Bronchial epithelial cell (primary cell): Measurements from ENCODE around the gene KLHL40. TPM values are rescaled to one million over a fixed set of nuclear protein-coding genes. Genes with fewer than 3 reads are reported as not detected.

Experiments used
- DNase-seq: peaks from one replicate; pipeline ENCODE4 v3.0.0-alpha.2; 2010; ENCODE audit warnings: low read depth
- FAIRE-seq: peaks from 2 replicates; lab custom pipeline; 2011; peaks lifted over from hg19 to GRCh38; lab: Jason Lieb, UNC
- H3K27me3 ChIP-seq: 2 replicates; pipeline ENCODE4 v1.5.1; 2011; ENCODE audit warnings: low read length; ENCODE audit not compliant: control insufficient read depth, insufficient read depth
- H3K36me3 ChIP-seq: 2 replicates; pipeline ENCODE4 v1.5.1; 2011; ENCODE audit warnings: low read length; ENCODE audit not compliant: control insufficient read depth, insufficient read depth
- H3K4me3 ChIP-seq: 2 replicates; pipeline ENCODE4 v1.5.1; 2011; ENCODE audit warnings: mild to moderate bottlenecking, low read depth, low read length, control low read depth
- total RNA-seq: library from RNA; depleted of rRNA; stranded (reverse); fragments of >200 nt; gene quantifications from 2 replicates; pipeline ENCODE4 v1.2.1, GENCODE V29; 2014
- TF ChIP-seq, protein P1 (sequence below): IDR thresholded peaks from 2 replicates; pipeline ENCODE4 v1.5.1; 2011; ENCODE audit warnings: mild to moderate bottlenecking, moderate library complexity, low read length, control low read depth, inconsistent platforms; ENCODE audit not compliant: insufficient read depth, severe bottlenecking

KLHL40 gene
- total RNA-seq, 1 donor from 2014 or later = not detected

DNA sequence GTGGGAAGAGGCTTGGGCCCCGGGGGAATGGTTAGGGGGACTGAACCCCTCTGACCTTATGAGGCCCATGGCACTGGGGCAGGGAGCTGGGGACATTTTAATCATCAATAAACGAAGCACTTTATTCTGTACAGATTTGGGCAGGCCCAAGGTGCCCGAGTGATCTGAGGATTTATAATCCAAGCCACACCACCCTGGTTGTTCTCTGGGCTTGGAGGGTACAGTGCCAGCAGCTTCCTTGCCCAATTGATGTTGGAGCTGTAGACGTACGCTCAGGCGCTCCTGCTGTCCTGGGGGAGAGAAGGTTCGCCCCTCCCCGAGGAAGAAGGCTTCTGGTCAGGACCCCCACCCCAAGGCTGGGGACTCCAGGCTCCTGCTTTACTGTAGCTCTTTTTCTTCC, 19.3 kb upstream of the KLHL40 start:
- TF ChIP-seq, protein P1, sequence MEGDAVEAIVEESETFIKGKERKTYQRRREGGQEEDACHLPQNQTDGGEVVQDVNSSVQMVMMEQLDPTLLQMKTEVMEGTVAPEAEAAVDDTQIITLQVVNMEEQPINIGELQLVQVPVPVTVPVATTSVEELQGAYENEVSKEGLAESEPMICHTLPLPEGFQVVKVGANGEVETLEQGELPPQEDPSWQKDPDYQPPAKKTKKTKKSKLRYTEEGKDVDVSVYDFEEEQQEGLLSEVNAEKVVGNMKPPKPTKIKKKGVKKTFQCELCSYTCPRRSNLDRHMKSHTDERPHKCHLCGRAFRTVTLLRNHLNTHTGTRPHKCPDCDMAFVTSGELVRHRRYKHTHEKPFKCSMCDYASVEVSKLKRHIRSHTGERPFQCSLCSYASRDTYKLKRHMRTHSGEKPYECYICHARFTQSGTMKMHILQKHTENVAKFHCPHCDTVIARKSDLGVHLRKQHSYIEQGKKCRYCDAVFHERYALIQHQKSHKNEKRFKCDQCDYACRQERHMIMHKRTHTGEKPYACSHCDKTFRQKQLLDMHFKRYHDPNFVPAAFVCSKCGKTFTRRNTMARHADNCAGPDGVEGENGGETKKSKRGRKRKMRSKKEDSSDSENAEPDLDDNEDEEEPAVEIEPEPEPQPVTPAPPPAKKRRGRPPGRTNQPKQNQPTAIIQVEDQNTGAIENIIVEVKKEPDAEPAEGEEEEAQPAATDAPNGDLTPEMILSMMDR = no peak
- DNase-seq (no peak), FAIRE-seq (no peak)
- Histone ChIP-seq H3K4me3 (no peak overlapping the region), H3K27me3 (no peaks in the 10 kb centered on the region), H3K36me3 (no peaks in the 10 kb centered on the region)

DNA sequence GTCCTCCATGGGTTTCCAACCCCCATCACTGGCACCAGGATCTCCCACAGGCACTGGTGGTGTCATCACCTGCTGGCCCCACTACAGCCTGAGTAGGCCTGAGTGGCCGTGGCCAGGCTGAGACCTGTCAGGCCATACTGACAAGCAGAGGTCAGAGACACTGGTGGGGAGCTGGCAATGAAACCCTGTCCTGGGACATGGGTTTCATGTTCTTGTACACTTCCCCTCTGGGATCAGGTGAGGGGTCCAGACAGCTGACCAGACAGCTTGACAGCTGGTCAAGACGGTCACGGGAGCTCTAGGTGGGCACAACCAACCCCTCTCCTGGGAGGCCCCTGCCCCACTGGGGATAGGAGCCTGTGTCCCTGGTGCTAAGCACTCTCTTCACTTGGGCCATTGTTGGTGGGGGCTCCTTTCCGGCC, 18.7 kb upstream of the KLHL40 start:
- Histone ChIP-seq H3K4me3 (no peak overlapping the region), H3K36me3 (no peaks in the 10 kb centered on the region), H3K27me3 (no peaks in the 10 kb centered on the region)
- TF ChIP-seq, protein P1 = no peak
- DNase-seq = no peak
- FAIRE-seq = no peak

DNA sequence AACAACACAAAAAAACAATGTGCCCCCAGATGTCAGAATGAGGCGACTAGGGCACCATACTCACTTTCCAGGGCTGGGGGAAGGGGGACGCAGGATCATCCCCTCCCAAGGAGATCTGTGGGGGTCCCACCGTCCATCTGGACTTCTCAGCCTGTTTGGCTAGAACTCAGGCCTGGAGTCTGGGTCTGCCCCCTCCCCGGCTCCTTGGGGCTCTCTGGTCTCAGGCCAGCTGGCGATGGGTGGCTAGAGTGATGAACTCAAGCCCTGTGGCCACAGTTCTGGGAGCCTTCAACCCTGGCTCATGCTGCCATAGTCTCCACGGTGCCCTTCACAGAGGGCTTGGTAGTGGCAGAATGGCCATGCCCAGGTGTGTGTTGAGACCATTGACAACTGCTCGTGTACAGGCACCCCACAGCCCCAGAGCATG, 18.2 kb upstream of the KLHL40 start:
- DNase-seq = no peak

DNA sequence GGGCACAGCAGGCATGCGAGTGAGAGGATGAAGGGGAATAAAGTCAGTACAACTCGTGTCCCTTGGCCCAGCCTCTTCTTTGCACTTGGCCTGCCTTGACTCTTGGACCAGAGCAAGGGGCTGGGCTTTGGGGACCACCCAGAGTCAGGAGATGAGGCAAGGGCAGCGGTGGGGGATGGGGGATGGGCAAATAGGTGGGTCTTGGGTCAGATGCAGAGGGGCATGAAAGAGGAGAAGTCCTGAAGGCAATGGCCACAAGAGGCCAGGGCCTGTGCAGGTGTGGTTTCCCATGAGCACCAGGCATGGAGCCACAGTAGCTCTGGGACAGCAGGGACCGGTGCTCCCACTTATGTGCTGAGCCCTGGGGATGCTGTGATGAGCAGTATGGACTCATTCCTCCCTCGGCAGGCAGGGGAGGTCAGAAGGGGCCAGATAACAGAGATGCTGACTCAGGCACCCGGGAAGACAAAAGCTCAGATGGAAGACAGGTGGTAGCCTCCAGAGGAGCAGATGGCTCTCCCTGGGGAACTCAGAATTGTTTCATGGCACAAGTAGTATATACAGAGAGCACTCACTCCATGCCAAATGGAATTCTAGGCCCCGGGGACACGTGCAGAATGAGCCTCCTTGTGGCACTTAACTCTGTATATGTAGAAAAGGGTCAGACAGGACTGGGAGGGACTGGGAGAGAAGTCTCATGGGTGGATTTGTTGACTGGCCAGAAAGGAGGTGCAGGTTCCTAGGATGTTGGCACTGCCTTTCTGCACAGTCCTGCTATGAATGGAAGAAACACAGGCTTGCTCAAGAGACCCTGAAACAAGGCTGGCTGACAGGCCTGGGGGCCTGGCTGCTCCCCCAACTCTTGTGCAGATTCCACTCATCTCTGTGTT, 17.6 kb upstream of the KLHL40 start:
- H3K4me3 ChIP-seq = no peak overlapping the region
- H3K36me3 ChIP-seq = no peaks in the 10 kb centered on the region
- no peak for DNase-seq
- FAIRE-seq = peak; percentile 66
- TF ChIP-seq, protein P1 = no peak
- H3K27me3 ChIP-seq = no peaks in the 10 kb centered on the region

More for the DNA sequence above, 18.2 kb upstream of the KLHL40 start:
- H3K4me3 ChIP-seq = no peak overlapping the region
- no peaks in the 10 kb centered on the region for H3K27me3 ChIP-seq
- no peaks in the 10 kb centered on the region for H3K36me3 ChIP-seq
- no peak for FAIRE-seq
- TF ChIP-seq, protein P1 = no peak

DNA sequence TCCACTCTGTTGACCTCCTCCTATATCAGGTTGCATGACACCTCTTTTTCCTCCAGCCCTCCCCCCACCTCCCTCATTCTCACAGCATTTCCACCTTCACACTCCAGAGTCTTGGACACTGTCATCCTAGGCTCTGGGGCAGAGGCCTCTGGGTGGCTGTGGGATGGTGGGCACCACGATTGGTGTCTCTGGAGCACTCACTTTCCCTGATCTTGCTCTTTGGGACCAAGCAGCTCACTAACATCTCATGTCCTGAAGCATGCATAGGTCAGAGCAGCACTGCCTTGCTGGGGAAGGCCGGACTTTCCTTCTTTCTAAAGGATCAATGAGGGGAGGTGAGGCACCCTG, 16.9 kb upstream of the KLHL40 start:
- H3K27me3 ChIP-seq = no peaks in the 10 kb centered on the region
- TF ChIP-seq, protein P1 = no peak
- FAIRE-seq (no peak), DNase-seq (no peak)
- no peak overlapping the region for H3K4me3 ChIP-seq
- H3K36me3 ChIP-seq = no peaks in the 10 kb centered on the region
